OCI-LY3 (cell line): ENCODE data around the gene VTCN1.

Experiments used
- EZH2phosphoT487 ChIP-seq: fragments of 200-600 bp; shearing (Covaris generic); IDR thresholded peaks from 2 replicates; pipeline ENCODE4 v1.6.1; 2018; ENCODE audit warnings: antibody characterized with exemption, mixed run types, low read depth
- TF ChIP-seq, protein P1 (sequence below): fragments of 200-600, 300-600 bp; sonication (generic); IDR thresholded peaks from 2 replicates; pipeline ENCODE4 v1.5.1; 2014; ENCODE audit warnings: antibody characterized with exemption, low read length, low read depth

GRCh38 chr1:117180147-117180967, 30.4 kb downstream of the VTCN1 start:
- TF ChIP-seq, protein P1, sequence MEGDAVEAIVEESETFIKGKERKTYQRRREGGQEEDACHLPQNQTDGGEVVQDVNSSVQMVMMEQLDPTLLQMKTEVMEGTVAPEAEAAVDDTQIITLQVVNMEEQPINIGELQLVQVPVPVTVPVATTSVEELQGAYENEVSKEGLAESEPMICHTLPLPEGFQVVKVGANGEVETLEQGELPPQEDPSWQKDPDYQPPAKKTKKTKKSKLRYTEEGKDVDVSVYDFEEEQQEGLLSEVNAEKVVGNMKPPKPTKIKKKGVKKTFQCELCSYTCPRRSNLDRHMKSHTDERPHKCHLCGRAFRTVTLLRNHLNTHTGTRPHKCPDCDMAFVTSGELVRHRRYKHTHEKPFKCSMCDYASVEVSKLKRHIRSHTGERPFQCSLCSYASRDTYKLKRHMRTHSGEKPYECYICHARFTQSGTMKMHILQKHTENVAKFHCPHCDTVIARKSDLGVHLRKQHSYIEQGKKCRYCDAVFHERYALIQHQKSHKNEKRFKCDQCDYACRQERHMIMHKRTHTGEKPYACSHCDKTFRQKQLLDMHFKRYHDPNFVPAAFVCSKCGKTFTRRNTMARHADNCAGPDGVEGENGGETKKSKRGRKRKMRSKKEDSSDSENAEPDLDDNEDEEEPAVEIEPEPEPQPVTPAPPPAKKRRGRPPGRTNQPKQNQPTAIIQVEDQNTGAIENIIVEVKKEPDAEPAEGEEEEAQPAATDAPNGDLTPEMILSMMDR = no peak
- TF ChIP-seq EZH2phosphoT487 = no peak
